ENCODE results near the gene TELO2.

The TELO2 gene

GRCh38 chr16:1456951-1457350 lies 36.2 kb upstream of the TELO2 start:
- ChIA-PET POLR2A (no interaction called here), CTCF (no interaction called here)
- TF ChIP-seq CTBP1 (IDR thresholded peaks at IDR 0.05; ENCODE audit: borderline replicate concordance) (no peak), LEF1 (IDR thresholded peaks at IDR 0.05; ENCODE audit: borderline replicate concordance) (no peak), BHLHE40 (IDR thresholded peaks at IDR 0.05; ENCODE audit: borderline replicate concordance) (no peak), ZNF384 (IDR thresholded peaks at IDR 0.05) (no peak), TARDBP (IDR thresholded peaks at IDR 0.05) (no peak), SP1 (IDR thresholded peaks at IDR 0.05) (no peak), FOXM1 (IDR thresholded peaks at IDR 0.05; ENCODE audit: borderline replicate concordance) (no peak), SUZ12 (IDR thresholded peaks at IDR 0.05) (no peak), L3MBTL2 (conservative IDR thresholded peaks at IDR 0.05) (no peak), HDGF (IDR thresholded peaks at IDR 0.05; ENCODE audit: borderline replicate concordance) (no peak), NFRKB (IDR thresholded peaks at IDR 0.05) (no peak), ARNT (IDR thresholded peaks at IDR 0.05) (no peak), FOXA1 (IDR thresholded peaks at IDR 0.05) (no peak), ELF4 (IDR thresholded peaks at IDR 0.05) (no peak), FOXK2 (IDR thresholded peaks at IDR 0.05) (no peak)
- TF ChIP-seq, protein P1, sequence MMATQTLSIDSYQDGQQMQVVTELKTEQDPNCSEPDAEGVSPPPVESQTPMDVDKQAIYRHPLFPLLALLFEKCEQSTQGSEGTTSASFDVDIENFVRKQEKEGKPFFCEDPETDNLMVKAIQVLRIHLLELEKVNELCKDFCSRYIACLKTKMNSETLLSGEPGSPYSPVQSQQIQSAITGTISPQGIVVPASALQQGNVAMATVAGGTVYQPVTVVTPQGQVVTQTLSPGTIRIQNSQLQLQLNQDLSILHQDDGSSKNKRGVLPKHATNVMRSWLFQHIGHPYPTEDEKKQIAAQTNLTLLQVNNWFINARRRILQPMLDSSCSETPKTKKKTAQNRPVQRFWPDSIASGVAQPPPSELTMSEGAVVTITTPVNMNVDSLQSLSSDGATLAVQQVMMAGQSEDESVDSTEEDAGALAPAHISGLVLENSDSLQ (IDR thresholded peaks at IDR 0.05), result no peak
- no peak for DNase-seq (ENCODE audit: extremely low spot score)

DNA sequence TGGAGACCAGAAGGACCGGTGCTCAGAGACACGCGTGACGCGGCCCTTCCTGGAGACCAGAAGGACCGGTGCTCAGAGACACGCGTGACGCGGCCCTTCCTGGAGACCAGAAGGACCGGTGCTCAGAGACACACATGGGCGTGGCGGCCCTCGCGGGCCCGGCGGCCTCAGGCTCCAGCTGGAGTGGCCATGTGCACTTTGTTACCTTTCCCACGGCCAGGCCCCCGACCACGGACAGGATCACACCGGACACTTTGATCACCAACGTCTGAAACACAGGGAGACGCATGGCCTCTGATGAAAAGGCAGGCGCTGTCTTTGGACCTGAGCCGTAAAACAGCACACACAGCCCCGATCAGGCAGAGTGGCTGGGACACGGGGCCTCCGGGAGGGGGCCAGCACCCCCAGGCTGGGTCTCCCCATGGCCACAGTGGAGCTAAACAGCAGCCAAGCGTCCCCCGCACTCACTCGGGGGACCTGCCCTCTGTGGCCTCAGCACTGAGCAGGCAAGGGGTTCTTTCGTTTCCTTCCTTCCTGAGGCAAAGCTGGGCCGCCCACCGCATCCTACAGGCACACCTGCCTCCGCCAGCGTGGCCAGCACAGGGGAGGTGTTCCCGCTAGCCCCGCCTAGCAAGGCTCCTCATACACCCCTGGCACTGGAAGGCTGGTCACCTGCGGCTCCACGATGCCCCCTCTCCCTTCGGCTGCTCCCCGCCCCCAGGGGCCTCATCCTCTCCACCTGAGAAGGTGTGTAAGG lies 35.5 kb upstream of the TELO2 start:
- ChIA-PET POLR2A (no interaction called here), CTCF (no interaction called here)
- DNase-seq (ENCODE audit: extremely low spot score), result no peak
- no peak for TF ChIP-seq ARNT (IDR thresholded peaks at IDR 0.05)
- no peak for TF ChIP-seq FOXA1 (IDR thresholded peaks at IDR 0.05)
- no peak for TF ChIP-seq ZNF384 (IDR thresholded peaks at IDR 0.05)
- TF ChIP-seq, protein P1 (IDR thresholded peaks at IDR 0.05), result no peak
- no peak for TF ChIP-seq BHLHE40 (IDR thresholded peaks at IDR 0.05; ENCODE audit: borderline replicate concordance)
- TF ChIP-seq FOXM1 (IDR thresholded peaks at IDR 0.05; ENCODE audit: borderline replicate concordance), result no peak
- TF ChIP-seq SUZ12 (IDR thresholded peaks at IDR 0.05), result no peak
- TF ChIP-seq CTBP1 (IDR thresholded peaks at IDR 0.05; ENCODE audit: borderline replicate concordance), result no peak
- no peak for TF ChIP-seq NFRKB (IDR thresholded peaks at IDR 0.05)
- no peak for TF ChIP-seq FOXK2 (IDR thresholded peaks at IDR 0.05)
- TF ChIP-seq LEF1 (IDR thresholded peaks at IDR 0.05; ENCODE audit: borderline replicate concordance), result no peak
- TF ChIP-seq ELF4 (IDR thresholded peaks at IDR 0.05), result no peak
- no peak for TF ChIP-seq SP1 (IDR thresholded peaks at IDR 0.05)
- TF ChIP-seq L3MBTL2 (conservative IDR thresholded peaks at IDR 0.05), result no peak
- TF ChIP-seq HDGF (IDR thresholded peaks at IDR 0.05; ENCODE audit: borderline replicate concordance), result no peak

DNA sequence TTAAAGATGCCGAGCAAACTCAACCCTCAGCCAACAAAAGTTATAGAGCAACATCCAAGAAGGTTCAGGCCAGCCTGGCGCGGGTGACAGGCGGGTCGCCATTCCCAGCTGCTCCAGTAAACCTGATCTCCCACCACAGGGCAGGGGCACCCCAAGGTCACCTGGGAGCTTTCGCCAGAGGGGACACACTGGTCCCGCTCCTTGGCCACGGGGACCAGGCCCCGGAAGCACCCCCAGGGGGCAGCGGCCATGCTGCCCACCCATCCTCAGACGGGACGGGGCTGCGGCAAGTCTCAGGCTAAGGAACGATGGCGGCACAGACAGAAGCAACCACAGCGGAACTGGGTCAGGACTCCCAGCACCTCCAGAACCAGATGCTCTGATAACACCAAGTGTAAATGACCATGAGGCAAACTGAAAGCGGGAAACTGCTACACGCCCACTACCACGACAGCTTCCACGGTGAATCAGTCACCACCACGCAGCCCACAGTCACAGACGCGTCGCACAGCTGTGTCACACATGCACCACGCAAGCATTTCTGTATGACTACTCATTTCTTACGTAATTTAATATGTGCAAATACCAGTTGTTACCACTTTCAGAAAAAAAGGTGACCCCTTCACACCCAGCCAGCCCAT lies 34.7 kb upstream of the TELO2 start:
- TF ChIP-seq BHLHE40 (IDR thresholded peaks at IDR 0.05; ENCODE audit: borderline replicate concordance), result no peak
- TF ChIP-seq, protein P1 (IDR thresholded peaks at IDR 0.05), result no peak
- TF ChIP-seq FOXM1 (IDR thresholded peaks at IDR 0.05; ENCODE audit: borderline replicate concordance), result no peak
- no peak for TF ChIP-seq CTBP1 (IDR thresholded peaks at IDR 0.05; ENCODE audit: borderline replicate concordance)
- TF ChIP-seq TARDBP (IDR thresholded peaks at IDR 0.05), result no peak
- POLR2A ChIA-PET, result no interaction called here
- no peak for DNase-seq (ENCODE audit: extremely low spot score)
- CTCF ChIA-PET, result no interaction called here

DNA sequence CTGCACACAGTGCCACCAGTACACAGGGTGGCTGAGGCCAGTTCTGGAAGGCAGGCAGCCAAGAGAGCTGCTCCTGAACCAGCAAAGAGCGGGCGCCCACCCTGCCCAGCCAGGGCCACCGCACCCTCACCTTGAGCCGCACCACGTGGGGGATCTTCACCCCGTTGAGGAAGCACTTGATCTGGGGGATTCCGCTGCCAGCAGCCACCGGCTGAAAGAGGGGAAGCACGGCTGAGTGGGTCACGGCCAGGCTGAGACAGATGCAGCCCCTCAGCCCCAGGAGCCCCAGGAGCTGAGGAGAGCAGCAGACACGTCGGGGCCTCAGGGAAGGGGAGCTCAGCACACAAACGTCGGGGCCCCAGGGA lies 34.2 kb upstream of the TELO2 start:
- CTCF ChIA-PET, result no interaction called here
- TF ChIP-seq CTBP1 (IDR thresholded peaks at IDR 0.05; ENCODE audit: borderline replicate concordance) (no peak), ELF4 (IDR thresholded peaks at IDR 0.05) (no peak), ARNT (IDR thresholded peaks at IDR 0.05) (no peak), FOXK2 (IDR thresholded peaks at IDR 0.05) (no peak), L3MBTL2 (conservative IDR thresholded peaks at IDR 0.05) (no peak), ZNF384 (IDR thresholded peaks at IDR 0.05) (no peak), BHLHE40 (IDR thresholded peaks at IDR 0.05; ENCODE audit: borderline replicate concordance) (no peak), SP1 (IDR thresholded peaks at IDR 0.05) (no peak), SUZ12 (IDR thresholded peaks at IDR 0.05) (no peak), FOXM1 (IDR thresholded peaks at IDR 0.05; ENCODE audit: borderline replicate concordance) (no peak), HDGF (IDR thresholded peaks at IDR 0.05; ENCODE audit: borderline replicate concordance) (no peak)
- TF ChIP-seq, protein P1 (IDR thresholded peaks at IDR 0.05), result no peak
- no peak for DNase-seq (ENCODE audit: extremely low spot score)
- POLR2A ChIA-PET, result no interaction called here

DNA sequence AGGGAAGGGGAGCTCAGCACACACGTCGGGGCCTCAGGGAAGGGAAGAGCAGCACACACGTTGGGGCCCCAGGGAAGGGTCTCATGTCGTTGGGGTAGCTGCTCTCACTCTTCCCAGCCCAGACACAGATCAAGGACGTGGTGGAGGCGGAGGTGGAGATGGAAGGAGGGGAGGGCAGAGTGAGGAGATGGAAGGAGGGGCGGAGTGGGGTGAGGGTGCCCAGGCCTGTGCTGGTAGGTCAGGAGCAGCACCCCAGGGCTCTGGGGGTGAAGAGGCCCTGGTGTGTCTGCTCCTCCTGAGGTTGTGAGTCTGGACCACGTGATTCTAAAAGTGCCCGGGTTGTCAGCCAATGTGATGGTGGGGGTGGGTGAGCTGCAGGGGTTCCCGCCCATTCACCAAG lies 33.2 kb upstream of the TELO2 start:
- TF ChIP-seq L3MBTL2 (conservative IDR thresholded peaks at IDR 0.05) (no peak), SUZ12 (IDR thresholded peaks at IDR 0.05) (no peak), LEF1 (IDR thresholded peaks at IDR 0.05; ENCODE audit: borderline replicate concordance) (no peak)
- ChIA-PET CTCF (no interaction called here), POLR2A (no interaction called here)
- DNase-seq (ENCODE audit: extremely low spot score), result no peak
